PC-3 (cell line): ENCODE results near the gene ZNF408. TPM values are rescaled to one million over a fixed set of nuclear protein-coding genes. Genes with fewer than 3 reads are reported as not detected.
A peak's percentile ranks its signal among the peaks of the same experiment; 100 is the strongest.

Experiments used
- ATAC-seq: fragments of 200-7000 bp; cut with Tn5 transposase; 2 replicates; pipeline ENCODE4 v1.9.1; 2020; ENCODE audit warnings: mild to moderate bottlenecking, moderate library complexity
- BruUV-seq: library from RNA; stranded (reverse); fragments of 400-500 nt; replicated peaks from 2 replicates; lab custom pipeline; 2021; lab: Mats Ljungman, UMichigan
- CTCF ChIA-PET: fragments of 300-600 bp; sonication (Branson Sonifier 250); formaldehyde crosslinking; loops from one replicate; lab custom pipeline; 2022; ENCODE audit warnings: antibody characterized with exemption; lab: Charles Lee
- POLR2A ChIA-PET: fragments of 300-600 bp; sonication (Branson Sonifier 250); formaldehyde crosslinking; loops from one replicate; lab custom pipeline; 2022; ENCODE audit warnings: antibody characterized with exemption; ENCODE audit not compliant: unreplicated experiment; lab: Charles Lee
- DNase-seq: peaks from one replicate; pipeline ENCODE4 v3.0.0-alpha.2; 2015
- H2AFZ ChIP-seq: fragments of 300-600 bp; sonication (generic); 2 replicates; pipeline ENCODE4 v1.6.0; 2016; ENCODE audit warnings: antibody characterized with exemption, low read length
- H3F3A ChIP-seq: fragments of 300-600 bp; sonication (generic); one replicate; pipeline ENCODE4 v1.6.0; 2017; ENCODE audit warnings: antibody characterized with exemption, low read length, control low read depth, mild to moderate bottlenecking; ENCODE audit not compliant: unreplicated experiment
- H3K27ac ChIP-seq: fragments of 300-600 bp; sonication (generic); 2 replicates; pipeline ENCODE4 v1.5.1; 2016; ENCODE audit warnings: mild to moderate bottlenecking, low read length
- H3K27me3 ChIP-seq: fragments of 300-600 bp; sonication (generic); 2 replicates; pipeline ENCODE4 v1.6.1; 2016; ENCODE audit warnings: low read length, mixed read lengths
- H3K36me3 ChIP-seq: fragments of 300-600 bp; sonication (generic); 2 replicates; pipeline ENCODE4 v1.6.1; 2016; ENCODE audit warnings: low read depth, mixed run types, low read length, mixed read lengths
- H3K4me1 ChIP-seq: fragments of 300-600 bp; sonication (generic); 2 replicates; pipeline ENCODE4 v1.5.1; 2016; ENCODE audit warnings: low read length; ENCODE audit not compliant: insufficient read depth
- H3K4me2 ChIP-seq: fragments of 300-600 bp; sonication (generic); 2 replicates; pipeline ENCODE4 v1.6.0; 2016; ENCODE audit warnings: low read length
- H3K4me3 ChIP-seq: fragments of 300-600 bp; sonication (generic); 2 replicates; pipeline ENCODE4 v1.5.1; 2016; ENCODE audit warnings: mild to moderate bottlenecking, low read length, mixed read lengths
- H3K79me2 ChIP-seq: fragments of 300-600 bp; sonication (generic); 2 replicates; pipeline ENCODE4 v1.6.1; 2017; ENCODE audit warnings: low read length, mixed read lengths
- H3K9ac ChIP-seq: fragments of 300-600 bp; sonication (generic); 2 replicates; pipeline ENCODE4 v1.6.0; 2016; ENCODE audit warnings: mild to moderate bottlenecking, low read length
- H3K9me2 ChIP-seq: fragments of 300-600 bp; sonication (generic); replicated peaks from 2 replicates; pipeline ENCODE4 v1.6.1; 2016; ENCODE audit warnings: mixed run types, low read length, mixed read lengths
- H3K9me3 ChIP-seq: fragments of 300-600 bp; sonication (generic); 2 replicates; pipeline ENCODE4 v1.6.1; 2016; ENCODE audit warnings: low read length, mixed read lengths
- H4K20me1 ChIP-seq: fragments of 300-600 bp; sonication (generic); 2 replicates; pipeline ENCODE4 v1.6.1; 2016; ENCODE audit warnings: low read length, mixed read lengths
- CTCF ChIP-seq: fragments of 300-600 bp; sonication (generic); conservative IDR thresholded peaks from 2 replicates; pipeline ENCODE4 v1.5.1; 2017; ENCODE audit warnings: antibody characterized with exemption, low read depth, mild to moderate bottlenecking, low read length
- EZH2 ChIP-seq: fragments of 300-600 bp; sonication (generic); IDR thresholded peaks from one replicate; pipeline ENCODE4 v1.6.1; 2017; ENCODE audit warnings: antibody characterized with exemption, mild to moderate bottlenecking, low read length; ENCODE audit not compliant: unreplicated experiment
- EZH2phosphoT487 ChIP-seq: fragments of 300-600 bp; sonication (generic); IDR thresholded peaks from 2 replicates; pipeline ENCODE4 v1.6.1; 2018; ENCODE audit warnings: mild to moderate bottlenecking, antibody characterized with exemption, low read length, borderline replicate concordance
- intact Hi-C: fragments of 100-400 bp; cut with micrococcal nuclease; formaldehyde crosslinking; loops from 2 replicates; pipeline ENCODE4 v1.9.0; 2023
- total RNA-seq: library from RNA; depleted of rRNA; stranded (reverse); fragments of >200 nt; gene quantifications from 2 replicates; pipeline ENCODE4 v1.2.3, GENCODE V29; 2014

ZNF408 gene
- total RNA-seq, 1 experiment from 2014 or later = 7.1 TPM

- H2AFZ ChIP-seq = no peak overlapping the region
- no peaks in the 10 kb centered on the region for H3K9me2 ChIP-seq
- intact Hi-C loops = loop anchor here (5.0 to 10.0 kb wide), 2 partner anchors 79 to 131 kb away; no protein-coding TSS in a partner anchor
- H3K9ac ChIP-seq = no peak overlapping the region
- H3K4me3 ChIP-seq = no peak overlapping the region
- peak overlapping the region; percentile 38 for H3K27ac ChIP-seq
- no peaks in the 10 kb centered on the region for H3K9me3 ChIP-seq
- H4K20me1 ChIP-seq = no peaks in the 10 kb centered on the region
- DNase-seq (no peak), ATAC-seq (no peak)
- no peaks in the 10 kb centered on the region for H3K27me3 ChIP-seq
- peaks cover 13% of the 10 kb centered on the region for H3K4me1 ChIP-seq
- CTCF ChIA-PET = no interaction called here
- peaks cover 6% of the 10 kb centered on the region; the same call in 1 of the 2 replicates for H3K36me3 ChIP-seq
- H3K79me2 ChIP-seq = no peaks in the 10 kb centered on the region
- no peaks in the 10 kb centered on the region for H3F3A ChIP-seq
- H3K4me2 ChIP-seq = 0 out of 2 replicates have a peak overlapping the region, but pooled peaks have one; percentile 13
- no TSS peak for BruUV-seq
- TF ChIP-seq CTCF = no peak
- no peak for TF ChIP-seq EZH2phosphoT487
- TF ChIP-seq EZH2 = no peak
- POLR2A ChIA-PET = no interaction called here
Observed at GRCh38 chr11:46675949-46676348, 24.9 kb upstream of the ZNF408 start.

GRCh38 chr11:46676436-46677158, 24.2 kb upstream of the ZNF408 start:
- Histone ChIP-seq H3K9me3 (no peaks in the 10 kb centered on the region), H3K9me2 (no peaks in the 10 kb centered on the region), H3K4me2 (no peak overlapping the region), H3K36me3 (peaks cover 3% of the 10 kb centered on the region; the same call in 1 of the 2 replicates), H3F3A (no peaks in the 10 kb centered on the region), H3K9ac (no peak overlapping the region), H3K27me3 (no peaks in the 10 kb centered on the region), H3K4me3 (no peak overlapping the region), H3K4me1 (peaks cover 13% of the 10 kb centered on the region), H3K27ac (no peak overlapping the region), H3K79me2 (no peaks in the 10 kb centered on the region), H4K20me1 (no peaks in the 10 kb centered on the region), H2AFZ (no peak overlapping the region)
- TF ChIP-seq CTCF = no peak
- TF ChIP-seq EZH2 = no peak
- no peak for TF ChIP-seq EZH2phosphoT487
- ChIA-PET CTCF (no interaction called here), POLR2A (no interaction called here)
- ATAC-seq (no peak), DNase-seq (no peak)
- BruUV-seq = no TSS peak
- intact Hi-C loops = loop anchor here (5.0 to 10.0 kb wide), 2 partner anchors 78 to 131 kb away; no protein-coding TSS in a partner anchor

DNA sequence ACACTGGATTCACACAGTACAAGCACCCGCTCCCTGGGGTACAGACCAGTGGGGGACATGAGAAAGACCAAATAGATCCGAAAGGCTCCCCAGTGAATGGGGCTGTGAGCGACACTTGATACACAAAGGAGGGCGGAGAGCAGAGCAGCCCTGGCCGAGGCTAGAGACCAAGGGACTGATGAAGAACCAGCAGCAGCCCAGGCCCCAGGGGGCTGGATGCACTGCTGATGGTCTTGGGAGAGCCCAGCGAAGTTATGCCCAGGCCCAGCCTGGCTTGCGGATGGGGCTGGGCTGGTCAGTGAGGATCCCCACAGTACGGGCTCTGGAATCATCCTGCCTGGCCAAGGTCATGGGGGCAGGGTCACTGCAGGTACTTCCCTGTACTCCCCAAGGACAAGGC, 23.7 kb upstream of the ZNF408 start:
- CTCF ChIA-PET = no interaction called here
- H3K36me3 ChIP-seq = peaks cover 3% of the 10 kb centered on the region; the same call in 1 of the 2 replicates
- no peaks in the 10 kb centered on the region for H3F3A ChIP-seq
- H3K9me3 ChIP-seq = no peaks in the 10 kb centered on the region
- TF ChIP-seq EZH2phosphoT487 = no peak
- no peak overlapping the region for H3K9ac ChIP-seq
- H3K4me1 ChIP-seq = peaks cover 13% of the 10 kb centered on the region
- no peak overlapping the region for H2AFZ ChIP-seq
- H3K27me3 ChIP-seq = no peaks in the 10 kb centered on the region
- no peaks in the 10 kb centered on the region for H3K9me2 ChIP-seq
- H3K27ac ChIP-seq = no peak overlapping the region
- POLR2A ChIA-PET = no interaction called here
- H3K4me3 ChIP-seq = no peak overlapping the region
- no peak for DNase-seq
- no peaks in the 10 kb centered on the region for H4K20me1 ChIP-seq
- H3K79me2 ChIP-seq = no peaks in the 10 kb centered on the region
- TSS peak; percentile 32 for BruUV-seq
- H3K4me2 ChIP-seq = no peak overlapping the region
- ATAC-seq = no peak
- intact Hi-C loops = loop anchor here (5.0 to 10.0 kb wide), 2 partner anchors 78 to 130 kb away; no protein-coding TSS in a partner anchor
